Left renal pelvis (tissue), 4 donors: ENCODE measurements around the gene SLC4A3. TPM values are rescaled to one million over a fixed set of nuclear protein-coding genes. Genes with fewer than 3 reads are reported as not detected.
"Not testable (repeated sequence)": the region's sequence is repeated elsewhere in the genome, so short reads cannot be mapped to it uniquely, and the experiment has no call there.

Experiments
- DNase-seq, 4 donors: peaks; one replicate each; pipeline ENCODE4 v3.0.0-alpha.2; 2013; ENCODE audit warnings: low read depth in 4 of 4, low spot score in 3 of 4
- polyA plus RNA-seq, 4 donors: library from polyadenylated mRNA; unstranded; fragments of 120-200 nt; gene quantifications; one replicate each; pipeline ENCODE4 v1.2.1, GENCODE V29; 2013; ENCODE audit not compliant: insufficient read length in 4 of 4

The SLC4A3 gene
- polyA plus RNA-seq, 4 donors = 7.3 to 13.5 (median 8.5) TPM

DNA sequence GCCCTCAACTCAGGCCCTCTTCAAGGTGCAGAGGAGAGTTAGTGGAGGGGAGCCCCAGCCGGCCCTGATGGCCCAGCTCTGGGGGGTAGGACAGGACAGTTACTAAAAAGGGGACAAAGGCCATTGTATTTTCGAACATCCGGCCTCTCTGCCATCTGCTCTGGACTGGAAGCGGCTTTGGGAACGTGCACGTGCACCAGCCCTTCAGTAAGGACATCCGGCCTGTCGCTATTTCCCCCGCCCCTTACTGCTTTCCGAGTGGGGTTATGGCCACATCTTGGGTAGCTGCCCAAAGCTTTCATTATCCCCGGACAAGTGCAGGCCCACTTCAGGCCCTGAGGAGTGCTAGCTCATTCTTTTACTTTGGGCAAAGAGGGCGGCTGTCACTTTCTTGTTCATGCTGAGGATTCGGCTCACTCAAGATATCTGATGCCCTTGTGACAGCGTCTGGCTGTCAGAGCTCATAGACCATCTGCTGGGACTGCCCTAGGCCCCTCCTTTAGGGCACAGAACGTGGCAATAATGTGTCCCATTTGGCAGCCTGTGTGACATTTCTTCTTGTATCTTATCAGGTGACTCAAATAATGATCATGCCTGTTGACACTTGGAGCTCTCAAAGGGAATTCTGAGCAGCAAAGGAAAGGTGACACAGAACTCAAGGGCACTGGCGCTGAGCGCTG, 17.5 kb downstream of the SLC4A3 start:
- DNase-seq = no peak

GRCh38 chr2:219645631-219646527, 18.4 kb downstream of the SLC4A3 start:
- DNase-seq = no peak

DNA sequence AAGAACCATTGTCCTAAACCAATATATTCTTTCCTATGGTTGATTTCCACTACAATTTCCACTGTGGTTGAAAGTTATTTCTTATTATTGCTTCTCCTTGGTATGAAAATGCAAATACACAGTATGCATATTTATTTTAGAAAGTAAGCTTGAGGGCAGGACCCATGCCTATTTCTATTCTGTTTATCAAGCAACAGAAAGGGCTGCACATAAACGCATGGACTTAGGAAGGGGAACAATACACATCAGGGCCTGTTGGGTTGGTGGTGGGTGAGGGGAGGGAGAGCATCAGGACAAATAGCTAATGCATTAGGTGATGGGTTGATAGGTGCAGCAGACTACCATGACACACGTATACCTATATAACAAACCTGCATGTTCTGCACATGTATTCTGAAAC, 20.7 kb downstream of the SLC4A3 start:
- DNase-seq = no peak

GRCh38 chr2:219648963-219649362, 21.5 kb downstream of the SLC4A3 start:
- no peak for DNase-seq

DNA sequence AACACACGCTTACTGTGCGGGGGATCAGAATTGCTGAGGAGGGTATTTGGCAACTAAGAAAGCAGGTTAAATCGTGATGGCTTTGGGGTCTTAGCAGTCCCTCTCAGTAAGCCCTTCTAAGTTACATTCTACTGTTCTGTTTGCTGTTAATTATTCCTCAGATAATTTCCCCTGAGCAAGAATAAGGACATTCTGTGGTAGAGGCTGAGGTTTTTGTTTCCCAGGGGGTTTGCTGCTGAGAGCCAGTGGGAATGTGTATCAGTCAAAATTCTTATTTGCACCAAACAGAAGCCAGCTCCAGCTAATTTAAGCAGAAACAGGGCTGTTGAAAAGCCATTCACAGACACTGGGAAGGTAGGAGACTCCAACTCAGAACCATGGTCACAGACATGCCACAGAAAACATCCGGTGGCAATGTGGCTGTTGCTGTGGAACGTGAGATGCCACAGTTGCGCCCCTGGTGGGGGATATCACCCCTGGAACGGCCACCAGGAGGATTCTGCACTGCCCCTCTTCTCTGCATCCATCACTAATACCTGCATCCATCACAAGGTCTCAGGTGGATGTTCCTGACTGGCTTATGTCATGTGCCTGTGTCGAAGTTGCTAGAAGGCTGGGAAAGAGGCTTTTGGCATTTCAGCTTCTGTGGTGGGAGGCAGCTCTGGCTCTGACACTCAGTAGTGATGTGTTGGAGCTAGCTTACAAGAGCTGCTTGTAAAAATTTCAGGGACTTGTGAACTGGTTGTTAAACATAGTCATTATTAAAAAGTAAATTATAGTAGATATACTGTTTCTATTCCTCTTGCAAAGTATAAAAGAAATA, 23.2 kb downstream of the SLC4A3 start:
- DNase-seq = no peak

GRCh38 chr2:219651656-219652055, 24.2 kb downstream of the SLC4A3 start:
- DNase-seq = not testable (repeated sequence)

DNA sequence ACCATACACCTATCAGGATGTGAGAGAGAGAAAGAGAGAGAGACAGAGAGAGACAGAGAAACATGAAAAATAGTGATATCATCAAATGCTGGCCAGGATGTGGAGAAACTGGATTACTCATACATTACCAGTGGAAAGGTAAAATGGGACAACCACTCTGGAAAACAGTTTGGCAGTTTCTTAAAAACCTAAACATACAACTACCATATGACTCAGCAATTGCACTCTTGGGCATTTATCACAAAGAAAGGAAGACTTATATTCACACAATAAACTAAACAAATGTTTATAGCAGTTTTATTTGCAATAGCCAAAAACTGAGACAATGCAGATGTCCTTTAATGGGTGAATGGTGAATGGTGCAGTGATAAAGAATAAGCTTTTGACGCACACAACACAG, 29.1 kb downstream of the SLC4A3 start:
- DNase-seq = no peak

- no peak for DNase-seq
Measured at GRCh38 chr2:219658196-219658846, 30.9 kb downstream of the SLC4A3 start.

DNA sequence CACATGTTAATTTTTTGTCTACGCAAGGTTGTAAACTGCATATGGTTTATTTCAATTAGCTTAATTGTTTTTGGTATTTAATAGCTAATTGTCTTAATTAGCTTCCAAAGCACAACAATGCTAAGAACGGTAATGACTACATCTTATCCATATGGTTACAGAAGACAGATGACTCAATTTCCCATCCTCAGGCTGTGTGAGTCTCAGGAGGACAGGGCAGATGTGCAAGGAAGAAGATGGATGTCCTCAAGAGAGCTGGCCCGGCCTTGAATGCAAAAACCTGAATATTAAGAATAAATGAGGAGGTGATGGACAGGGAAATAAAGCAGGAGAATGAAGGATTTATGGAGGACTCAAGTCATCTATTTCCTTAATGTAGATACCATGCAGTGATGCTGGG, 31.4 kb downstream of the SLC4A3 start:
- DNase-seq = no peak

GRCh38 chr2:219661197-219661954, 33.9 kb downstream of the SLC4A3 start:
- DNase-seq = no peak

DNA sequence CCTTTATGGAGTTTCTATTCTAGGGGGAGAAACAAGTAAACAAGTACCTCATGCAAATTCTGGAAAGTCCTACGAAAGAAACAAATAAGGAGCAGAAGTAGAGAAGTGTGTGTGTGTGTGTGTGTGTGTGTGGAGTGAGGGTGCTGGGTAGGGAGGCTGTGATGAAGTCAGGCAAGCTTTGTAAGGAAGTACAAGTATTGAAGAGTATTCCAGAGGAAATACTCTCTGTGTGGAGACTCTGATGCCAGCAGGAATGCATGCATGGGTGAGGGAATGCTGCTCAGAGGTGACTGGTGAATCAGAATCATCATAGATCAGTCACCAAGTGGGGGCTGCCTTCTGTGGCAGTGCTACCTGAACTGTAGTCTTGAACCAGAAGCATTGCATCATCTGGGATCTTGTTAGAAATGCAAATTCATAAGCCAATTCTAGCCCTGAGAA, 34.5 kb downstream of the SLC4A3 start:
- DNase-seq = no peak

- no peak for DNase-seq
Measured at GRCh38 chr2:219662566-219662965, 35.1 kb downstream of the SLC4A3 start.

DNA sequence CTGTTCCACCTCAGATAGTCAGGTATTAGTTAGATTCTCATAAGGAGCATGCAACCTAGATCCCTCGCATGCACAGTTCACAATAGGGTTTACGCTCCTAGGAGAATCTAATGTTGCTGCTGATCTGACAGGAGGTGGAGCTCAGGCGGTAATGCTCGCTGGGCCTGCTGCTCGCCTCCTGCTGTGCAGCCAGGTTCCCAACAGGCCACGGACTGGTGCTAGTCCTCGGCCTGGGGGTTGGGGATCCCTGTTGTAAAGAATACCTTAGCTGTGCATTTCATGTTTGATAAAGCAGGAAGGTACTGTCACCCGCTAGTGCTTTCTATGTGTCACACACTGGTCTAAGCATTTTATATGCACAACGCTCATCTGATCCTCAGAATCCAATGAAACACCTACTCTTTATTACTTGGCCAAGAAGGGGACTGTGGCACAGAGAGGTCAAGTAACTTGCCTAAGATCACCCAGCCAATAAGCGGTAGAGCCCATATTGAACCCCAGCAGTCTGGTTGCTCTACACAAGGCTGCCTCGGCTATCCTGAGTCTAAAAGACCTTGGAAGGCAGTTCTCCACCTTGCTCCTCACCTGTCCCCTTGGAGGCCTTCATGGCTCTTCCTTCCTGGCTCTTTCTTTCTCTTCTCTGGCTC, 35.8 kb downstream of the SLC4A3 start:
- no peak for DNase-seq

- no peak for DNase-seq
Measured at GRCh38 chr2:219664041-219664440, 36.6 kb downstream of the SLC4A3 start.

DNA sequence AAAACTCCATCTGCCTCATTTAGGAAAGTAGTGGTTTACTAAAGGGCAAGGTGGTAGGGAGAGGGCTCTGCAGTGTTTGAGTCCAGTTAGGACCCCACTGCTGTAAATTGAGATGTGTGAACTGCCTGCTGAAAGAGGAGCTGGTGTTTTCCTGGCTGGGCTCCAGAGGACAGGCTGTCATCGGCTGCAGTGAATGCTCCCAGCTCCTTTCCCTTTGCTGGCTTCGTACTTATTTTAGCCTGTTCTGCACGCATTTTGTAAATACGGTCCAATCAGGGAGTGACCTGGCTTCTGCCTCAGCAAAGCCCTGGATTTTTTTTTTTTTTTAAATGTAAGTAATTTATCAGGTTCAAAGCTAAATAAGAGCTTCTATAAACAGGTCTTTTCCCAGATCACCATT, 37.5 kb downstream of the SLC4A3 start:
- DNase-seq = no peak

- DNase-seq = no peak
Measured at GRCh38 chr2:219665926-219666325, 38.5 kb downstream of the SLC4A3 start.

DNA sequence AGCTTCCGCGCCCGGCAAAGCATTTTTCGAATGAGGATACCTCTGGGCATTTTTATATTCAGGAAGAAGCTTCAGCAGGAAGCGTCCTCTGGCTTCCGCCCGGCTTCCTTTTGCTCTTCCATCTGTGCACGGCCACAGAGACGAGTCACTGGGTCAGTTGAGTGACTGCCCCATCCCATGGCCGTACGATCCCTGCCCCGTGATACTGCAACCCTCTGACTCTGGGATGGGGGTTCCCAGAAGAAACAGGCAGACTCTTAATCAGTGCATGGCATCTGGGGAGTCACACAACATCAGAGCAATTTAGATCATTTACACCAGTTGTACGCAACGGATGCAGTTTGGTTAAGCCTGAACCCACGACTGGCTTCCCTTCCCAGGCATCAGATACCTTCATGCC, 40.9 kb downstream of the SLC4A3 start:
- DNase-seq = no peak

GRCh38 chr2:219670386-219670785, 43.0 kb downstream of the SLC4A3 start:
- DNase-seq = no peak

DNA sequence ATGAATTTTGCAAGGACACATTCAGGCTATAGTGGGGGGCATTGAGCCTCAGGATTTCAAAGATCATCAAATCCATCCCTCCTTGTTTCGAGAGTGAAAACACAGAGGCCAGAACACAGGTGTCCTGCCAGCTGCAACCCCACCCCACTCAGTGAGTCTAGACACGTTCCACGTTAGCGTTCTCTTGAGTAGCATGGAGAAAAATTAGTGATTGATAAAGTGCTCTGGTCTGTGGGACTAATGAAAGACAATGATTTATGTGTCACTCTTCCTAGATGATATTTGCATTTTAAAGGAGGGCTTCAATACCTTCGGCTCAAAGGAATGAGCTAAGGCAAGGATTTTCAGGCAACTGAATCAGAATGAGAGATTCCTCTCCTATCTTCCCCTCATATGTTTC, 43.8 kb downstream of the SLC4A3 start:
- no peak for DNase-seq
